GM18499 (cell line): ENCODE measurements around the gene ANKRA2.

Experiments
- ATAC-seq: cut with Tn5 transposase; IDR thresholded peaks from one replicate; pipeline ENCODE4 v1.9.1; 2021; ENCODE audit warnings: moderate number of reproducible peaks; ENCODE audit not compliant: insufficient read depth, unreplicated experiment

The ANKRA2 gene, protein sequence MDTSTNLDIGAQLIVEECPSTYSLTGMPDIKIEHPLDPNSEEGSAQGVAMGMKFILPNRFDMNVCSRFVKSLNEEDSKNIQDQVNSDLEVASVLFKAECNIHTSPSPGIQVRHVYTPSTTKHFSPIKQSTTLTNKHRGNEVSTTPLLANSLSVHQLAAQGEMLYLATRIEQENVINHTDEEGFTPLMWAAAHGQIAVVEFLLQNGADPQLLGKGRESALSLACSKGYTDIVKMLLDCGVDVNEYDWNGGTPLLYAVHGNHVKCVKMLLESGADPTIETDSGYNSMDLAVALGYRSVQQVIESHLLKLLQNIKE

DNA sequence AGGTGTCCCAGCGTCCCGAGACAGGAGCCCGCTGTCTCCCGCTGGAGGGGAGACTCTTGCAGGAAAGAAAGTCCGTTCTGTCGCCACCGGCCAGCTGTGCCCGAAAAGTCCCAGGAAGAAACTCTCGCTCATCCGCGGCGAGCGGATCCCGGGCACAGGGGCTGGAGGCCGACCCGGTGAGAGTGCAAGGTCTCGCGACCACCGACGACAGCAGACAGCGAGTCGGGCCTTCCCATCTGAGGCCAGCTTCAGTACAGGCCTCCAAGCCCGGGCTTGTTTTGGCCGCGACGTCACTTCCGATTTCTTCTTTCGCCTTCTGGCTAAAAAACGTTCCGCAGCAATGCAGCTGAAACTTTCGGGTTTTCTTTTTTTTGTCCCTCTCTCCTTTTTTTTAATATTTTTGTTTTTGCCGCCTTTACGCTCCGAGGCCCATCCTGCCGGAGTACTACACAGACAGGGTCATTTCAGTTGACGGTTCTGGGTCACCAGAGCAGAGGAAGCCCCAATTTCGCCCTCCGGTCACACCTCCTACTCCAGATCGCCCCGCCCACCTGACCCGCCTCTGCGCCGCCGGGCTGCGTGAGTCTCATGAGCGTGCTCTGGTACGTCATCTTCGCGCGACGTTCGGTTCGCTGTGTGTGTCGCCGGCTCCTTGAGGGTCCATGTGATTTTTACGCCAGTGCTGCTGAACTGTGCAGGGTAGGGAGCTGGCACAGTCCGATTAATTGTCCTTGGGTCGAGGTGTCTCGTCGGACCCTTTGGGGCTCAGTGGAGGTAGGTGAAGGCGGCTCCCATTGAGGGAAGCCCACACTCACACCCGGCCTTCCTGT, at the start of gene ANKRA2, which contains the start of gene UTP15:
ANKRA2 (minus strand) TSS at position 501 of the 830 bp plus-strand sequence. CDS start 2,758 bp downstream, outside the sequence.
UTP15 (plus strand) TSS at position 605 of the 830 bp plus-strand sequence. CDS start 1,602 bp downstream, outside the sequence.
- ATAC-seq: peak; percentile 86

GRCh38 chr5:73615085-73615484, 49.6 kb upstream of the ANKRA2 start:
- no peak for ATAC-seq

- no peak for ATAC-seq
Observed at GRCh38 chr5:73612799-73613198, 47.4 kb upstream of the ANKRA2 start.

- ATAC-seq: no peak
Observed at GRCh38 chr5:73607228-73607627, 41.8 kb upstream of the ANKRA2 start.

DNA sequence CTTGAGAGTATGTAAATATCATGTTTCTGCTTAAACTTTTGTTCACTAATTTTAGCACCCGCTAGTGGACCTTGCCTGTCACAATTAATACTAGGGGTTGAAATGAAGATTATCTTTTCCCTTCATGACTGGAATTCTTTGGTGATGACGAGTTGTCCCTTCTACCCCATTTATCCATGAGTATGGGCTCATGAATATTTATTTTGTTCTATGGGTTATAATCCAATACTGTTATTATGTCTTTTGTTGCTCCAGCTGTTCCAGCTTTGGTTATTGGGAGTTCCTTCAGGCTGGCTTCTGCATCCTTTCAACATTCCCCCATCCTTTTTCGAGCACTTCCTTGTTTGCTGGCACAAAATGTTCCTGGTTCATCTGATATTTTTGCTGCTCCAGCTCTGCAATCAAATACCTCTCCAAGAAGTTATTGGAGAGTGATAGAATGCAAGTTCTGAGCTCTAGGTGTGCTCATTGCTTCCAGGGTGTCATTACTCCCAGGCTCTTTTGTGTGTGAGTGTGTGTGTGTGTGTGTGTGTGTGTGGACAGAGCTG, 40.8 kb upstream of the ANKRA2 start:
- no peak for ATAC-seq

- no peak for ATAC-seq
Observed at GRCh38 chr5:73605223-73606087, 40.0 kb upstream of the ANKRA2 start.

DNA sequence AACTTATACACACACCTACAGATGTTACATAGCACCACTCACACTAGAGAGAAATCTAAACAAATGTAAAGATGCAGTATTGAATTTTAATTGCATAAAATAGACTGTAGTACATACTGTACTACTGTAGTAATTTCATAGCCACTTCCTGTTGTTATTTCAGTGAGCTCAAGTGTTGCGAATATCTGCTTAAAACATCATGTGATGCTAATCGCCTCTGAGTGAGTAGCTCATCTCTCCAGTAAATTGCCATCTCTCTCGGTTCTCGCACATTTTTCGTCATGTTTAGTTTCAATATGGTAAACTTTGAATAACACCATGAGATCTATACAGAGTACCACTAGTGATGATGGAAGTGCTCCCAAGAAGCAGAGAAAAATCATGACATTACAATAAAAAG, 38.6 kb upstream of the ANKRA2 start:
- no peak for ATAC-seq

GRCh38 chr5:73599380-73599779, 33.9 kb upstream of the ANKRA2 start:
- no peak for ATAC-seq

- ATAC-seq: no peak
Observed at GRCh38 chr5:73596705-73597328, 31.4 kb upstream of the ANKRA2 start.

DNA sequence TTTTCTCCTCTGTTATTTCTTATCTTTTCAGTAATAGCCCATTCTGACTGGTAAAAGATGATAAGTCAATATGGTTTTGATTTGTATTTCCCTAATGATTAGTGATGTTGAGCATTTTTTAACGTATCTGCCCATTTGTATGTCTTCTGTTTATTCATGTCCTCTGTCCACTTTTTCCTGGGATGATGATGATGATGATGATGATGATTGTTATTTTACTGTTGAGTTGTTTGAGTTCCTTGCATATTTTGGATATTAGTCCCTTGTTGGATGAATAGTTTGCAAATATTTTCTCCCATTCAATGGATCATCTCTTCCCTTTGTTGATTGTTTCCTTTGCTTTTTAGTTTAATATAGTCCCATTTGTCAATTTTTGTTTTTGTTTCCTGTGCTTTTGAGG, 27.1 kb upstream of the ANKRA2 start:
- ATAC-seq: no peak

DNA sequence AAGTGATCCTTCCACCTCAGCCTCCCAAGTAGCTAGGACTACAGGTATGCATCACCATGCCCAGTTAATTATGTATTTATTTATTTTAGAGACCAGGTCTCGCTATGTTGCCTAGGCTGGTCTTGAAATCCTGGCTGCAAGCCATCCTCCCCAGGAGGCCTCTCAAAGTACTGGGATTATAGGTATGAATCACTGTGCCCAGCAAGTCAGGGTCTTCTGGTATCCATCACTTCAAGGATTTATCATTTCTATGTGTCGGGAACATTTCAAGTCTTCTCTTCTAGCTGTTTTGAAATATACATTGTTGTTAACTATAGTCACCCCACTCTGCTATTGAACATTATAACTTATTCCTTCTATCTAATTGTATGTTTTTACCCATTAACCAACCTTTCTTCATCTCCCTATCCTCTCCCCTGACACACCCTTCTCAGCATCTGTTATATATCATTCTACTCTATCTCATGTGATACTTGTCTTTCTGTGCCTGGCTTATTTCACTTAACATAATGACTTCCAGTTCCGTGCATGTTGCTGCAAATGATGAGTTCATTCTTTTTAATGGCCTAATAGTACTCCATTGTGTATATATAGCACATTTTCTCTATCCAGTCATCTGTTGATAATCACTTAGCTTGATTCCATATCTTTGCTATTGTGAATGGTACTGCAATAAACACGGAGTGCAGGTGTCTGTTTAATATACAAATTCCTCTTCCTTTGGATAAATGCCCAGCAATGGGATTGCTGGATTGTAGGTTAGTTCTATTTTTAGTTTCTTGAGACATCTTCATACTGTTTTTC, 26.5 kb upstream of the ANKRA2 start:
- ATAC-seq: no peak

DNA sequence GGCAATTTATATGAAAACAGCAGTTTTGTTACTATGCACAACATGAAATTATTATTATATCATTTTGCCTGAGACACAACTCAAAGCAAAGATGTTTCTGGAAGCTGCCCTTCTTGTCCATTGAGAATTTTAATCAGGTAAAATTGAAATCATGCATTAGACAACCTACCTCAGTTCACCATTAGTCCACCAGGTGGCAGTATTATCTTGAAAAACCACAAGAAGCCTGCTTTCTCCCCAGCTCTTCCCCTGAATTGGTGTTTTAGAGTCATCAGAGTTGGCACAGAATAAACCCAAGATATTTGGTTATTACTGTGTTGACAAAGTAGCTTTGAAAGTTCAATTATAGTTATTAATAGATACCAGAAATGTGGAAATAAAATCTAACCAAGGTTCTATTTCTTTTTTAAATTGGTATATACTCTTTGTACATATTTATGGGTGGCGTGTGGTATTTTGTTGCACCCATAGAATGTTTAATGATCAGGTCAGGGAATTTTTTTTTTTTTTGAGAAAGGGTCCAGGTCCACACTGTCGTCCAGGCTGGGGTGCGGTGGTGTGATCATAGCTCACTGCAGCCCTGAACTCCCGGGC, 25.8 kb upstream of the ANKRA2 start:
- ATAC-seq: no peak

DNA sequence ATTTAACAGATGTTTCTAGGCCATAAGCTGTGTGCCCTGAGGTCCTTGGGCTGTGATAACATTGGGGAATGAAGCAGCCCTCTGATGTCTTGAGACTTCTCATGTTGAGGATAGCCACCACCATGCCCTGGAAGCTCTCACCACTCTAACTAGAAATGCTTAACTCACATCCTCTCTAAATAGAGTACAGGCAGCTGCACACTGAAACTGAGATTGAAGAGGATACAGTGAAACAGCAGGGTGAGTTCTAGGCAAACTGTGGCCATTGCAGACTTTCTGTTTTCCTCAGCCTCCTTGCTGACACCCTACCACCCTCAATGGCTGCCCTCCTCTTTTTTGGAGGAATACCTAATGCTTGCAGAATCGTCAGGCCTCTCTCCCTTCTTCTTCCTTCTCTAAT, 22.5 kb upstream of the ANKRA2 start:
- no peak for ATAC-seq

GRCh38 chr5:73582285-73583145, 17.1 kb upstream of the ANKRA2 start:
- no peak for ATAC-seq

DNA sequence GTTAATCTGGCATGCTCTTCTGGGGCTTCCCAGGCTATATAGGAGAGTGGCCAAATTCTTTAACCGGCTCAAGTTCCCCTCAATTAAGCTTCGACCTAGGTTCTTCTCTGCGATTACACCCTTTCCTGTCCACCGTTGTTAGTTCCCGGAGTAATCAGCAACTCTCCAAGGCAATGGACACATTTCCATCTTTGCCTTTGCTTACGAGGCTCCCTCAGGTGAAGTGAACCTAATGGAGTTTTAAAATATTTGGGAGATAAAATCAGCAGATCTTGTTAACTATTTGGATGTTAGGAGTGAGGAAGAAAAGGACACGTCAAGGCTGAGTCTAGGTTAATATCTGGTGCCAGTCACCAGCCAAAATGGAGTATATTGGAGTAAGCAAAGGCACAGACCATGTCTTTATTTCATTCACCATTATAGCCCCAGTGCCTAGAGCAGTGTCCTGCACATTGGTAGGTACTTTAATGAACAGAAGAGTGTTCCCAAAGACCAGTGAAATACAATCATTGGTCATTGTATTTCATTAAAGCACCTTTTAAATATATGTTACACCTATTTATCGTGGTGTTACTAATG, 619 bp upstream of the ANKRA2 start:
- ATAC-seq: no peak

DNA sequence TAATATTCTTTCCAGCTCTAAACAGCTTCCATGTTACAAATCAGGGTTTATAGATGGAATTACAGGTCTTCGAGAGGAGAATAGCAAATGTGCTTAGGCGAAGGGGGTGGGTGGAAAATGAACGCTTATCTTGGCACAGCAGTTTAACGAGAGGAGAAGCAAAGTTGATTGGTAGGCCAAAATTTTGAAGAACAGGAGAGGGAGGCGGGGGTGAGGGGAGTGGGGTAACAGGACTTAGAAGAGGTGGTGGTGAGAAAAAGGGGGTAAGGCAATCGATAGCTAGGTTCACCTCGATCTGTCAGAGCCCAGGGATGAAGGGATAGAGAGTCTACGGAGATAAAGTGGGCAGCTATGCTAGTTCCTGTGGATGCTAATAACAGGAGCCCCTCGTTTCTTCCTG, 764 bp downstream of the ANKRA2 start:
- no peak for ATAC-seq

DNA sequence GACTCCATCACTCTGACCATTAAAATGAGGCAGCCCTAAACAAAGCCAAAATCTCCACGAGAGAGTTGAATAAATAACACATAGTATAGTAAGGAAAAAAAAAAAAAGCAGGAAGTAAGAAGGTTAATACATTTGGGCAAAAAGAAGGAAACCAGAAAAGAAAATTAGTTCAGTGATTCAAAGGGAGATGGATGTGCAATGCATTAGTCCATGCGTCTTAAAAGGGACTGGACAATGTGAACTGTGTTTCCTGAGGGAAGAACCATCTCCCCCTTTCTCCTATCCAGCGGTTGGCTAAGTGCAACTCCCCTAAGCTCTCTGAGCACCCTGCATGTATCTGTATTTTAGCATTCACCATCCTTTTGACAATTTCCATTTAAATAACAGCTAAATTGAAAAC, 1.4 kb downstream of the ANKRA2 start:
- no peak for ATAC-seq
